Progenitor cell of endocrine pancreas (in vitro differentiated cells): ENCODE data around the gene MTUS2. TPM values are rescaled to one million over a fixed set of nuclear protein-coding genes. Genes with fewer than 3 reads are reported as not detected.

Source experiments
- DNase-seq: peaks from one replicate; pipeline ENCODE4 v3.0.0; 2021; ENCODE audit warnings: low spot score; ENCODE audit not compliant: unreplicated experiment
- H3K27ac Mint-ChIP-seq: 2 replicates; pipeline ENCODE4 v1.8.0; 2021; ENCODE audit warnings: mild to moderate bottlenecking, moderate library complexity, mixed read lengths
- H3K27me3 Mint-ChIP-seq: 2 replicates; pipeline ENCODE4 v1.8.0; 2021; ENCODE audit warnings: mixed read lengths
- H3K36me3 Mint-ChIP-seq: 2 replicates; pipeline ENCODE4 v1.8.0; 2022; ENCODE audit warnings: mixed read lengths; ENCODE audit not compliant: insufficient read depth
- H3K4me1 Mint-ChIP-seq: 2 replicates; pipeline ENCODE4 v1.8.0; 2021; ENCODE audit warnings: low read depth, mixed read lengths
- H3K4me3 Mint-ChIP-seq: 2 replicates; pipeline ENCODE4 v1.8.0; 2021; ENCODE audit warnings: low read depth, mild to moderate bottlenecking, moderate library complexity, mixed read lengths
- H3K9me3 Mint-ChIP-seq: 2 replicates; pipeline ENCODE4 v1.8.0; 2021; ENCODE audit warnings: low read depth, mixed read lengths
- total RNA-seq: library from RNA; stranded (reverse); gene quantifications from 2 replicates; pipeline ENCODE4 v1.2.1, GENCODE V29; 2021
- TF ChIP-seq, protein P1 (sequence below): fragments of 200-600 bp; sonication (generic); IDR thresholded peaks from one replicate; pipeline ENCODE4 v1.5.0; 2021; ENCODE audit warnings: antibody characterized with exemption, mild to moderate bottlenecking; ENCODE audit not compliant: unreplicated experiment

The MTUS2 gene
- total RNA-seq, 1 donor from 2014 or later, result 9.3 TPM

DNA sequence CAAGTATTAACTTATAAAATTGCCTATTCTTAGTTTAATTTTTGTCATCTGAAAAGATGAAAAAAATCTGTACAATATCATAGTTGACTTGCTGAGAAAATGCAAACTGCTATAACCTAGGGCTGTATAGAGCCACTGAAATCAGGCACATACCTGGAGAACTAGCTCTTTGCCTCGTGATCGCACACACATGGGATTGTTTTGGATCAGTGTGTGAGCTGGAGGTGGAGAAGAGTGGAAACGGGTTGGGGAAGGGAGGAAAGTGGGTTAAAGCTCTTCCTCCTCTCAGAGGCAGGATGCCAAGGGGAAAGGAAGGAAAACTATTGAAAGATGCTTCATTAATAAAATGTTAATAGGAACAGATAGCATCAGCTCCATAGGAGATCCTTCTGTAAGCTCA is 2.7 kb downstream of the MTUS2 start:
- peaks cover 20% of the 10 kb centered on the region for H3K4me1 Mint-ChIP-seq
- H3K36me3 Mint-ChIP-seq, result peaks cover 6% of the 10 kb centered on the region
- H3K4me3 Mint-ChIP-seq, result no peak overlapping the region
- no peak overlapping the region for H3K27ac Mint-ChIP-seq
- no peak for DNase-seq
- TF ChIP-seq, protein P1, sequence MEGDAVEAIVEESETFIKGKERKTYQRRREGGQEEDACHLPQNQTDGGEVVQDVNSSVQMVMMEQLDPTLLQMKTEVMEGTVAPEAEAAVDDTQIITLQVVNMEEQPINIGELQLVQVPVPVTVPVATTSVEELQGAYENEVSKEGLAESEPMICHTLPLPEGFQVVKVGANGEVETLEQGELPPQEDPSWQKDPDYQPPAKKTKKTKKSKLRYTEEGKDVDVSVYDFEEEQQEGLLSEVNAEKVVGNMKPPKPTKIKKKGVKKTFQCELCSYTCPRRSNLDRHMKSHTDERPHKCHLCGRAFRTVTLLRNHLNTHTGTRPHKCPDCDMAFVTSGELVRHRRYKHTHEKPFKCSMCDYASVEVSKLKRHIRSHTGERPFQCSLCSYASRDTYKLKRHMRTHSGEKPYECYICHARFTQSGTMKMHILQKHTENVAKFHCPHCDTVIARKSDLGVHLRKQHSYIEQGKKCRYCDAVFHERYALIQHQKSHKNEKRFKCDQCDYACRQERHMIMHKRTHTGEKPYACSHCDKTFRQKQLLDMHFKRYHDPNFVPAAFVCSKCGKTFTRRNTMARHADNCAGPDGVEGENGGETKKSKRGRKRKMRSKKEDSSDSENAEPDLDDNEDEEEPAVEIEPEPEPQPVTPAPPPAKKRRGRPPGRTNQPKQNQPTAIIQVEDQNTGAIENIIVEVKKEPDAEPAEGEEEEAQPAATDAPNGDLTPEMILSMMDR, result no peak
- H3K9me3 Mint-ChIP-seq, result peaks cover 4% of the 10 kb centered on the region
- peaks cover 60% of the 10 kb centered on the region for H3K27me3 Mint-ChIP-seq

GRCh38 chr13:28825379-28825778 is 5.2 kb downstream of the MTUS2 start:
- TF ChIP-seq, protein P1, result no peak
- Mint-ChIP-seq H3K4me1 (peaks cover 20% of the 10 kb centered on the region), H3K27me3 (peaks cover 51% of the 10 kb centered on the region)

GRCh38 chr13:28826368-28826767 is 6.2 kb downstream of the MTUS2 start:
- Mint-ChIP-seq H3K27ac (peak overlapping the region; percentile 3), H3K4me3 (peak overlapping the region; percentile 26), H3K27me3 (peaks cover 44% of the 10 kb centered on the region), H3K4me1 (peaks cover 18% of the 10 kb centered on the region), H3K9me3 (peaks cover 23% of the 10 kb centered on the region), H3K36me3 (peaks cover 16% of the 10 kb centered on the region)
- no peak for DNase-seq
- TF ChIP-seq, protein P1, result no peak

More at GRCh38 chr13:28825379-28825778, 5.2 kb downstream of the MTUS2 start:
- H3K9me3 Mint-ChIP-seq, result peaks cover 13% of the 10 kb centered on the region
- no peak overlapping the region for H3K4me3 Mint-ChIP-seq
- H3K36me3 Mint-ChIP-seq, result peaks cover 8% of the 10 kb centered on the region
- no peak overlapping the region for H3K27ac Mint-ChIP-seq
- no peak for DNase-seq

DNA sequence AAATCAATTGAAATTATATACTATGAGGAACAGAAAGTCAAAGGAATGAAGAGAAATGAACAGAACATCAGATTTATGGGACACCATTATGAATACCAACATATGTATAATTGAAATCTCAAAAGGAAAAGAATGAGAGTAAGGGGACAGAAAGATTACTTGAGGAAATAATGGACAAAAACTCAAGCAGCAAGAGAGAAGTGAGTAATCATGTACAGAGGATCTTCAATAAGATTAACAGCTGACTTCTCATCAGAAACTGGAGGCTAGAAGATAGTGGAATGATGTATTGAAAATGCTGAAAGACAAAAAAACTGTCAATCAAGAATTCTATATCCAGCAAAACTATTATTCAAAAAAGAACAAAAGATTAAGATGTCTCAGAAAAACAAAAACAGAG is 10.4 kb downstream of the MTUS2 start:
- H3K4me3 Mint-ChIP-seq, result no peak overlapping the region
- no peak overlapping the region for H3K27ac Mint-ChIP-seq
- H3K9me3 Mint-ChIP-seq, result peaks cover 23% of the 10 kb centered on the region

DNA sequence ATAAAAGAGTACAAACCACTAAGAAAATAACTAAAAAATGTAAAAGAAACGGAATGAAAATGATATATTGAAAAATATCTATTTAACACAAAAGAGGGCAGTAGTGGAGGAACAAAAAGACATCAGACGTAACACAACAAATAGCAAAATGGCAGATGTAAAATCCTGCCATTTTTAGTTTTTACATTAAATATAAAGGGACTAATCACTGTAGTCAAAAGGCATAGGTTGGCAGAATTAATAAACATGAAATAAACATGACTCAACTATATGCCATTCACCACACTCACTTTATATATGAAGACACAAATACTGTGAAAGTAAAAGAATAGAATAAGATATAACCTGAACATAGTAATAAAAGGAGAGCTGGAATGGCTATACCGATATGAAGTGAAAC is 11.0 kb downstream of the MTUS2 start:
- peaks cover 12% of the 10 kb centered on the region for H3K36me3 Mint-ChIP-seq
- no peak for DNase-seq
- peaks cover 9% of the 10 kb centered on the region for H3K4me1 Mint-ChIP-seq
- TF ChIP-seq, protein P1, result no peak
- peaks cover 23% of the 10 kb centered on the region for H3K9me3 Mint-ChIP-seq
- no peak overlapping the region for H3K4me3 Mint-ChIP-seq
- H3K27me3 Mint-ChIP-seq, result no peaks in the 10 kb centered on the region
- no peak overlapping the region for H3K27ac Mint-ChIP-seq

More for the DNA sequence above, 10.4 kb downstream of the MTUS2 start:
- TF ChIP-seq, protein P1, result no peak
- DNase-seq, result no peak
- peaks cover 1% of the 10 kb centered on the region for H3K27me3 Mint-ChIP-seq
- peaks cover 11% of the 10 kb centered on the region for H3K4me1 Mint-ChIP-seq
- peaks cover 12% of the 10 kb centered on the region for H3K36me3 Mint-ChIP-seq
